ENCODE data around the gene RPL39. TPM values are rescaled to one million over a fixed set of nuclear protein-coding genes. Genes with fewer than 3 reads are reported as not detected.
"Not testable (repeated sequence)": the region's sequence is repeated elsewhere in the genome, so short reads cannot be mapped to it uniquely, and the experiment has no call there.

RPL39 gene
- total RNA-seq, 1 experiment from 2014 or later, result 1,219 TPM

GRCh38 chrX:119757646-119757978 is 33.8 kb downstream of the RPL39 start:
- no peak for DNase-seq
- peak overlapping the region; percentile 54 for H3K4me3 ChIP-seq (ENCODE audit: insufficient read depth, low read depth, low read length)
- H3K36me3 ChIP-seq (replicated peaks; ENCODE audit: control insufficient read depth, insufficient read depth, low read length), result no peaks in the 10 kb centered on the region
- peaks cover 14% of the 10 kb centered on the region for H3K27me3 ChIP-seq (ENCODE audit: control insufficient read depth, insufficient read depth, low read length)

- DNase-seq, result no peak
- Histone ChIP-seq H3K36me3 (replicated peaks; ENCODE audit: control insufficient read depth, insufficient read depth, low read length) (no peaks in the 10 kb centered on the region), H3K27me3 (ENCODE audit: control insufficient read depth, insufficient read depth, low read length) (peaks cover 14% of the 10 kb centered on the region), H3K4me3 (ENCODE audit: insufficient read depth, low read depth, low read length) (no peak overlapping the region)
Observed at GRCh38 chrX:119756926-119757635, 34.3 kb downstream of the RPL39 start.

- no peaks in the 10 kb centered on the region for H3K36me3 ChIP-seq (replicated peaks; ENCODE audit: control insufficient read depth, insufficient read depth, low read length)
- no peak overlapping the region for H3K4me3 ChIP-seq (ENCODE audit: insufficient read depth, low read depth, low read length)
- no peak for DNase-seq
- peaks cover 14% of the 10 kb centered on the region for H3K27me3 ChIP-seq (ENCODE audit: control insufficient read depth, insufficient read depth, low read length)
Observed at GRCh38 chrX:119755981-119756533, 35.4 kb downstream of the RPL39 start.

GRCh38 chrX:119753639-119754257 is 37.7 kb downstream of the RPL39 start:
- Histone ChIP-seq H3K36me3 (replicated peaks; ENCODE audit: control insufficient read depth, insufficient read depth, low read length) (no peaks in the 10 kb centered on the region), H3K4me3 (ENCODE audit: insufficient read depth, low read depth, low read length) (no peak overlapping the region), H3K27me3 (ENCODE audit: control insufficient read depth, insufficient read depth, low read length) (no peaks in the 10 kb centered on the region; the same call in 1 of the 2 replicates)
- no peak for DNase-seq

GRCh38 chrX:119753001-119753400 is 38.4 kb downstream of the RPL39 start:
- no peak for DNase-seq
- Histone ChIP-seq H3K4me3 (ENCODE audit: insufficient read depth, low read depth, low read length) (no peak overlapping the region), H3K36me3 (replicated peaks; ENCODE audit: control insufficient read depth, insufficient read depth, low read length) (no peaks in the 10 kb centered on the region), H3K27me3 (ENCODE audit: control insufficient read depth, insufficient read depth, low read length) (no peaks in the 10 kb centered on the region)

GRCh38 chrX:119750751-119751150 is 40.7 kb downstream of the RPL39 start:
- not testable (repeated sequence) for H3K36me3 ChIP-seq (replicated peaks; ENCODE audit: control insufficient read depth, insufficient read depth, low read length); DNase-seq; H3K27me3 ChIP-seq (ENCODE audit: control insufficient read depth, insufficient read depth, low read length); H3K4me3 ChIP-seq (ENCODE audit: insufficient read depth, low read depth, low read length)

- not testable (repeated sequence) for H3K27me3 ChIP-seq (ENCODE audit: control insufficient read depth, insufficient read depth, low read length); H3K4me3 ChIP-seq (ENCODE audit: insufficient read depth, low read depth, low read length); DNase-seq; H3K36me3 ChIP-seq (replicated peaks; ENCODE audit: control insufficient read depth, insufficient read depth, low read length)
Observed at GRCh38 chrX:119750131-119750530, 41.3 kb downstream of the RPL39 start.

- Histone ChIP-seq H3K4me3 (ENCODE audit: insufficient read depth, low read depth, low read length) (no peak overlapping the region), H3K36me3 (replicated peaks; ENCODE audit: control insufficient read depth, insufficient read depth, low read length) (no peaks in the 10 kb centered on the region), H3K27me3 (ENCODE audit: control insufficient read depth, insufficient read depth, low read length) (no peaks in the 10 kb centered on the region)
- no peak for DNase-seq
Observed at GRCh38 chrX:119745283-119745848, 46.1 kb downstream of the RPL39 start.

- Histone ChIP-seq H3K27me3 (ENCODE audit: control insufficient read depth, insufficient read depth, low read length) (no peaks in the 10 kb centered on the region), H3K4me3 (ENCODE audit: insufficient read depth, low read depth, low read length) (no peak overlapping the region), H3K36me3 (replicated peaks; ENCODE audit: control insufficient read depth, insufficient read depth, low read length) (no peaks in the 10 kb centered on the region)
- no peak for DNase-seq
Observed at GRCh38 chrX:119738742-119739141, 52.7 kb downstream of the RPL39 start.

Other genes with a start within 250 kb of the RPL39 start
- 36.4 and 44.0 TPM in 2 replicates for gene STEEP1, start 226.2 kb downstream of the RPL39 start, total RNA-seq (2014; rRNA removed; shearing (Covaris generic))
- 24.9 and 26.7 TPM in 2 replicates for gene UBE2A, start 217.1 kb downstream of the RPL39 start, total RNA-seq (2014; rRNA removed; shearing (Covaris generic))
- 6.2 and 9.9 TPM in 2 replicates for gene NKRF, start 185.2 kb downstream of the RPL39 start, total RNA-seq (2014; rRNA removed; shearing (Covaris generic))
- 26.9 and 41.7 TPM in 2 replicates for gene SEPTIN6, start 98.5 kb downstream of the RPL39 start, total RNA-seq (2014; rRNA removed; shearing (Covaris generic))
- 1.8 and 3.2 TPM in 2 replicates for gene SOWAHD, start 33.0 kb downstream of the RPL39 start, total RNA-seq (2014; rRNA removed; shearing (Covaris generic))
- 3.9 and 6.2 TPM in 2 replicates for gene UPF3B, start 61.3 kb upstream of the RPL39 start, total RNA-seq (2014; rRNA removed; shearing (Covaris generic))
- 15.4 and 16.2 TPM in 2 replicates for gene RNF113A, start 80.1 kb upstream of the RPL39 start, total RNA-seq (2014; rRNA removed; shearing (Covaris generic))
- gene NDUFA1, start 80.2 kb upstream of the RPL39 start, total RNA-seq (2014; rRNA removed; shearing (Covaris generic)), result 73.1 and 79.1 TPM in 2 replicates
- not detected in 2 replicates for gene AKAP14, start 104.3 kb upstream of the RPL39 start, total RNA-seq (2014; rRNA removed; shearing (Covaris generic))
- gene NKAP, start 152.1 kb upstream of the RPL39 start, total RNA-seq (2014; rRNA removed; shearing (Covaris generic)), result 4.8 and 5.5 TPM in 2 replicates